Measurements from ENCODE around the gene NOL4L. TPM values are rescaled to one million over a fixed set of nuclear protein-coding genes. Genes with fewer than 3 reads are reported as not detected.
A peak's percentile ranks its signal among the peaks of the same experiment; 100 is the strongest.

The NOL4L gene
- total RNA-seq, 4 donors from 2014 or later, result 18.5 to 29.9 (median 24.8) TPM

- Histone ChIP-seq H3K9me3 (no peaks in the 10 kb centered on the region), H3K36me3 (no peaks in the 10 kb centered on the region), H3K27ac (no peak overlapping the region), H3K27me3 (no peaks in the 10 kb centered on the region), H3K4me3 (replicated peaks in 1 of 3) (no peak overlapping the region), H3K4me1 (peaks cover 6 to 11% of the 10 kb centered on the region in 2 donors)
- TF ChIP-seq POLR2A (IDR thresholded peaks at IDR 0.05) (no peak), CTCF (IDR thresholded peaks at IDR 0.05) (no peak)
- intact Hi-C loops (cut with DNase I), result no loop called here
- peak; percentile 34 to 45 for DNase-seq
- WGBS, 2 donors, result 36 to 37% methylated on average over 15 of the region's 17 CpGs
Measured at GRCh38 chr20:32510601-32511357, 74.4 kb downstream of the NOL4L start.

- intact Hi-C loops (cut with DNase I), result no loop called here
- no peaks in the 10 kb centered on the region for H3K27me3 ChIP-seq
- H3K4me1 ChIP-seq, result peaks cover 6 to 11% of the 10 kb centered on the region in 2 donors
- no peak for TF ChIP-seq CTCF (IDR thresholded peaks at IDR 0.05)
- TF ChIP-seq POLR2A (IDR thresholded peaks at IDR 0.05), result no peak
- H3K9me3 ChIP-seq, result no peaks in the 10 kb centered on the region
- H3K4me3 ChIP-seq (replicated peaks in 1 of 3), result no peak overlapping the region
- no peaks in the 10 kb centered on the region for H3K36me3 ChIP-seq
- no peak for DNase-seq
- H3K27ac ChIP-seq, result no peak overlapping the region
- 73 to 74% methylated on average over 9 to 11 of the region's 15 CpGs for WGBS, 2 donors
Measured at GRCh38 chr20:32510120-32510600, 75.0 kb downstream of the NOL4L start.

- Histone ChIP-seq H3K27me3 (no peaks in the 10 kb centered on the region), H3K9me3 (no peaks in the 10 kb centered on the region), H3K4me1 (peaks cover 6 to 11% of the 10 kb centered on the region in 2 donors), H3K4me3 (replicated peaks in 1 of 3) (no peak overlapping the region), H3K36me3 (no peaks in the 10 kb centered on the region), H3K27ac (no peak overlapping the region)
- 68 to 69% methylated on average over 10 of the region's 10 CpGs for WGBS, 2 donors
- TF ChIP-seq POLR2A (IDR thresholded peaks at IDR 0.05) (no peak), CTCF (IDR thresholded peaks at IDR 0.05) (peak in 1 of 6 experiments; percentile 9)
- no peak for DNase-seq
- intact Hi-C loops (cut with DNase I), result no loop called here
Measured at GRCh38 chr20:32509639-32510066, 75.5 kb downstream of the NOL4L start.

- H3K36me3 ChIP-seq, result no peaks in the 10 kb centered on the region
- H3K9me3 ChIP-seq, result no peaks in the 10 kb centered on the region
- peaks cover 6 to 11% of the 10 kb centered on the region in 2 donors for H3K4me1 ChIP-seq
- H3K27ac ChIP-seq, result no peak overlapping the region
- no peak for DNase-seq
- TF ChIP-seq POLR2A (IDR thresholded peaks at IDR 0.05) (no peak), CTCF (IDR thresholded peaks at IDR 0.05) (no peak)
- no peak overlapping the region for H3K4me3 ChIP-seq (replicated peaks in 1 of 3)
- 60 to 85% methylated on average over 3 of the region's 3 CpGs for WGBS, 2 donors
- H3K27me3 ChIP-seq, result no peaks in the 10 kb centered on the region
- intact Hi-C loops (cut with DNase I), result no loop called here
Measured at GRCh38 chr20:32508775-32509119, 76.4 kb downstream of the NOL4L start.

GRCh38 chr20:32507998-32508774 is 76.9 kb downstream of the NOL4L start:
- no peaks in the 10 kb centered on the region for H3K36me3 ChIP-seq
- WGBS, 2 donors, result 86 to 90% methylated on average over 11 of the region's 11 CpGs
- peaks cover 6 to 11% of the 10 kb centered on the region in 2 donors for H3K4me1 ChIP-seq
- no peaks in the 10 kb centered on the region for H3K9me3 ChIP-seq
- H3K27me3 ChIP-seq, result no peaks in the 10 kb centered on the region
- no peak overlapping the region for H3K4me3 ChIP-seq (replicated peaks in 1 of 3)
- H3K27ac ChIP-seq, result no peak overlapping the region
- TF ChIP-seq POLR2A (IDR thresholded peaks at IDR 0.05) (no peak), CTCF (IDR thresholded peaks at IDR 0.05) (no peak)
- intact Hi-C loops (cut with DNase I), result no loop called here
- DNase-seq, result no peak

Data from thyroid gland (tissue), 4 donors.